A549 (cell line): ENCODE measurements around the gene OSR1. TPM values are rescaled to one million over a fixed set of nuclear protein-coding genes. Genes with fewer than 3 reads are reported as not detected.
A peak's percentile ranks its signal among the peaks of the same experiment; 100 is the strongest.

Experiments
- ATAC-seq, 2 experiments: fragments of 200-7000 bp in 1 of 2; fragments of >200 bp in 1 of 2; cut with Nextera tagmentation in 1 of 2; cut with Tn5 transposase in 1 of 2; 3 replicates each; pipeline versions ENCODE4 v1.8.0 to v1.9.1; 2018 to 2020; ENCODE audit warnings: mild to moderate bottlenecking in 1 of 2, moderate library complexity in 1 of 2
- CTCF ChIA-PET: fragments of 300-600 bp; sonication (Branson Sonifier 250); formaldehyde crosslinking; extraction: SDS; loops from one replicate; lab custom pipeline; 2021; ENCODE audit warnings: antibody characterized with exemption, inconsistent platforms; lab: Yijun Ruan, JAX
- POLR2A ChIA-PET: fragments of 350-600 bp; formaldehyde crosslinking; extraction: SDS; loops from one replicate; lab custom pipeline; 2021; ENCODE audit warnings: antibody characterized with exemption, inconsistent platforms; lab: Yijun Ruan, JAX
- DNase-seq, 2 experiments: peaks; one replicate each; pipeline versions ENCODE4 v3.0.0 to v3.0.0-alpha.2; 2011 to 2016; ENCODE audit warnings: low read depth in 1 of 2, low spot score in 1 of 2
- FAIRE-seq: peaks from 2 replicates; lab custom pipeline; 2011; peaks lifted over from hg19 to GRCh38; lab: Jason Lieb, UNC
- H3K27ac ChIP-seq, 2 experiments: fragments of >200 bp; sonication (Bioruptor Twin); formaldehyde crosslinking; 3 replicates each; pipeline ENCODE4 v1.5.1; 2016 to 2017
- H3K4me1 ChIP-seq: fragments of >200 bp; sonication (Bioruptor Twin); formaldehyde crosslinking; 3 replicates; pipeline ENCODE4 v1.6.1; 2016
- H3K4me2 ChIP-seq: fragments of >200 bp; sonication (Bioruptor Twin); formaldehyde crosslinking; 3 replicates; pipeline ENCODE4 v1.6.1; 2016
- H3K4me3 ChIP-seq: fragments of >200 bp; sonication (Bioruptor Twin); formaldehyde crosslinking; 3 replicates; pipeline ENCODE4 v1.5.1; 2016
- H3K9me3 ChIP-seq: fragments of >200 bp; sonication (Bioruptor Twin); formaldehyde crosslinking; 3 replicates; pipeline ENCODE4 v1.6.1; 2016
- CBX8 ChIP-seq: fragments of 200-600 bp; sonication (generic); IDR thresholded peaks from 2 replicates; pipeline ENCODE4 v1.6.1; 2016
- CHD2 ChIP-seq: fragments of 150-350 bp; IDR thresholded peaks from 2 replicates; pipeline ENCODE4 v1.6.1; 2014; ENCODE audit warnings: low read length; ENCODE audit not compliant: partially characterized antibody
- EHF ChIP-seq: fragments of 250-450 bp; sonication (Bioruptor Pico); IDR thresholded peaks from 2 replicates; pipeline ENCODE4 v1.5.0; 2020; ENCODE audit warnings: mild to moderate bottlenecking
- EHMT2 ChIP-seq: fragments of 200-600 bp; sonication (generic); IDR thresholded peaks from 2 replicates; pipeline ENCODE4 v1.6.1; 2016; ENCODE audit warnings: antibody characterized with exemption, low read depth, mild to moderate bottlenecking, moderate library complexity
- EP300 ChIP-seq, 2 experiments: fragments of >200 bp; sonication (Bioruptor Twin); formaldehyde crosslinking; IDR thresholded peaks; 2 replicates in 1 of 2; 3 replicates in 1 of 2; pipeline ENCODE4 v1.6.1; 2016 to 2017
- ESRRA ChIP-seq: fragments of 150-350 bp; IDR thresholded peaks from 2 replicates; pipeline ENCODE4 v1.6.1; 2014; ENCODE audit warnings: mild to moderate bottlenecking, low read length, borderline replicate concordance
- FOSB ChIP-seq: fragments of 250-450 bp; sonication (Bioruptor Pico); IDR thresholded peaks from 2 replicates; pipeline ENCODE4 v1.5.0; 2020; ENCODE audit warnings: mild to moderate bottlenecking, moderate library complexity
- GATA3 ChIP-seq: IDR thresholded peaks from 2 replicates; pipeline ENCODE4 v1.6.1; 2012; ENCODE audit warnings: borderline replicate concordance
- HDAC2 ChIP-seq: fragments of 200-600 bp; sonication (generic); IDR thresholded peaks from 2 replicates; pipeline ENCODE4 v1.6.1; 2016
- HEYL ChIP-seq: fragments of 250-450 bp; sonication (Bioruptor Pico); IDR thresholded peaks from 2 replicates; pipeline ENCODE4 v1.8.0; 2021; ENCODE audit warnings: mild to moderate bottlenecking, moderate library complexity
- KDM1A ChIP-seq: fragments of 200-600 bp; sonication (generic); IDR thresholded peaks from 2 replicates; pipeline ENCODE4 v1.6.1; 2016; ENCODE audit warnings: low read depth, mild to moderate bottlenecking
- KDM5A ChIP-seq: fragments of 200-600 bp; sonication (generic); IDR thresholded peaks from 2 replicates; pipeline ENCODE4 v1.6.1; 2016; ENCODE audit warnings: antibody characterized with exemption, mild to moderate bottlenecking
- MAFK ChIP-seq: fragments of 450-650 bp; IDR thresholded peaks from 2 replicates; pipeline ENCODE4 v1.6.1; 2014; ENCODE audit not compliant: partially characterized antibody
- MAZ ChIP-seq: fragments of 150-350 bp; IDR thresholded peaks from 2 replicates; pipeline ENCODE4 v1.6.1; 2014; ENCODE audit warnings: antibody characterized with exemption, low read depth, low read length, borderline replicate concordance
- PHF8 ChIP-seq: fragments of 200-600 bp; sonication (generic); IDR thresholded peaks from 2 replicates; pipeline ENCODE4 v1.6.1; 2016; ENCODE audit warnings: low read depth, mild to moderate bottlenecking, antibody characterized with exemption, moderate library complexity, borderline replicate concordance
- POLR2A ChIP-seq: IDR thresholded peaks from 2 replicates; pipeline ENCODE4 v1.6.1; 2012; ENCODE audit warnings: mild to moderate bottlenecking, low read length
- POLR2AphosphoS2 ChIP-seq: conservative IDR thresholded peaks from 2 replicates; pipeline ENCODE4 v1.6.1; 2012; ENCODE audit warnings: low read length, improper control_type of control experiment, inconsistent platforms
- RAD21 ChIP-seq, 2 experiments: fragments of >200 bp in 1 of 2; sonication (Bioruptor Twin) in 1 of 2; formaldehyde crosslinking in 1 of 2; IDR thresholded peaks in 1 of 2; conservative IDR thresholded peaks in 1 of 2; 2 replicates in 1 of 2; 3 replicates in 1 of 2; pipeline ENCODE4 v1.6.1; 2012 to 2018; ENCODE audit warnings: inconsistent platforms in 1 of 2
- RCOR1 ChIP-seq: fragments of 150-350 bp; IDR thresholded peaks from 2 replicates; pipeline ENCODE4 v1.6.1; 2014; ENCODE audit warnings: antibody characterized with exemption, low read length, low read depth
- ZNF302 ChIP-seq: fragments of 250-450 bp; sonication (Bioruptor Pico); IDR thresholded peaks from 2 replicates; pipeline ENCODE4 v1.9.0; 2021; ENCODE audit warnings: inconsistent platforms, mild to moderate bottlenecking, moderate library complexity
- WGBS: methylation state at CpG from one replicate; pipeline ENCODE4 v1.1.6; 2017; ENCODE audit errors: missing lambda C conversion rate; 5-methylcytosine and 5-hydroxymethylcytosine counted together
- polyA plus RNA-seq, 4 experiments: library from polyadenylated mRNA; depleted of rRNA in 3 of 4; stranded (reverse); fragments of >200 nt; fragmentation: RNase III in 1 of 4; extraction: RNeasy Plus Mini Kit Qiagen cat#74134 plus additional on column Dnase treatment in 1 of 4; gene quantifications; 2 replicates in 3 of 4; 3 replicates in 1 of 4; pipeline ENCODE4 v1.2.3, GENCODE V29; 2011 to 2017
- TF ChIP-seq, protein P1 (sequence below): fragments of 250-450 bp; sonication (Bioruptor Pico); IDR thresholded peaks from 2 replicates; pipeline ENCODE4 v1.5.0; 2021; ENCODE audit warnings: mild to moderate bottlenecking, moderate library complexity, borderline replicate concordance
- TF ChIP-seq, protein P2 (sequence below): fragments of 250-450 bp; sonication (Bioruptor Pico); IDR thresholded peaks from 2 replicates; pipeline ENCODE4 v1.5.0; 2020; ENCODE audit warnings: low read depth, mild to moderate bottlenecking, moderate library complexity
- TF ChIP-seq, protein P3 (sequence below): fragments of >200 bp; sonication (Bioruptor Twin); formaldehyde crosslinking; IDR thresholded peaks from 3 replicates; pipeline ENCODE4 v1.6.1; 2016
- TF ChIP-seq, protein P4 (sequence below): fragments of >200 bp; sonication (Bioruptor Twin); formaldehyde crosslinking; IDR thresholded peaks from 3 replicates; pipeline ENCODE4 v1.5.1; 2016
- TF ChIP-seq, protein P5 (sequence below): fragments of 450-650 bp; IDR thresholded peaks from 2 replicates; pipeline ENCODE4 v1.6.1; 2014; ENCODE audit warnings: antibody characterized with exemption
- TF ChIP-seq, protein P6 (sequence below): fragments of >200 bp; sonication (Bioruptor Twin); formaldehyde crosslinking; IDR thresholded peaks from 2 replicates; pipeline ENCODE4 v1.6.1; 2016

The OSR1 gene
- polyA plus RNA-seq, 2 of the 4 experiments (the other 2 are of a cell fraction), result 1.8 to 4.4 TPM

DNA sequence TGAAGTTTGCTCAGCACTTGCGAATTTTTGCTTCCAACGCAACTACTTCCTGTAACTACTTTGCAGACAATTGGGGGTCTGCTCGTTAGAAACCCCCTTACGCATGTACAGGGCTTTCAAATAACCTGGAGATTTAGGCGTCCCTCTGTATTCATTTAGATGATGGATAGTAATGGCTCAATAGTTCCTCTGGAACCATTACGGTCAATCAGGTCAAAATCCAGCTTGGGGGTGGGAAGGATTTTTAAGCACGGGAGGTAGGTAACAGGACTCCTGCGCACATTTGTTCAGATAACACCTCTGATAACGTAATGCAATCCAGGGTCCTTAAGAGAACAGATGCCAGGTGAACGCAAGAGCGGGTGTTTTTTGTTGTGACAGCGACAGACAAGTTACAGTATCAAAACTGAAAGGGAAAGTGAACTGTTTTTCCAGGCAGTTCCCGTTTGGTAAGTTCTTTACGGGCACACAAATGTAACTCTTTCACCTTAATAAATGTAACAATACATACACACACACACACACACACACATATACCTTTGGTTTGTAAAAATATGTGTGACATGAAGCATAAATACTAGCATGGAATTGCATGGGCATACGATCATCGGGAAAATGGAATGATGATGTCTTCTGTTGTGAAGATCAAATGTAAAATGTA lies 3.8 kb upstream of the OSR1 start:
- peak overlapping the region; percentile 95 for H3K4me2 ChIP-seq
- peak; percentile 43 for FAIRE-seq
- POLR2A ChIA-PET, result interaction anchor here (0.7 kb wide), 1 partner anchor 371 kb away, joined by 5 read pairs; no protein-coding TSS in a partner anchor
- H3K27ac ChIP-seq, result peak overlapping the region; percentile 73 to 76
- CTCF ChIA-PET, result interaction anchor here (0.6 to 8.1 kb wide), 9 partner anchors 8 to 841 kb away, joined by 3 to 77 read pairs (median 4); no protein-coding TSS in a partner anchor
- peak in 1 of 2 experiments; percentile 31 for DNase-seq
- no peak for ATAC-seq
- H3K4me3 ChIP-seq, result peak overlapping the region; percentile 67
- 26% methylated on average over 16 of the region's 16 CpGs for WGBS
- TF ChIP-seq MAFK (no peak), EHMT2 (no peak), GATA3 (no peak), HDAC2 (no peak), RCOR1 (no peak), POLR2AphosphoS2 (no peak), MAZ (no peak), RAD21 (conservative IDR thresholded peaks at IDR 0.05 in 1 of 2, IDR thresholded peaks at IDR 0.05 in 1 of 2) (no peak), CHD2 (no peak), ESRRA (no peak), ZNF302 (CRISPR knock-in tag) (no peak)
- TF ChIP-seq, protein P1, sequence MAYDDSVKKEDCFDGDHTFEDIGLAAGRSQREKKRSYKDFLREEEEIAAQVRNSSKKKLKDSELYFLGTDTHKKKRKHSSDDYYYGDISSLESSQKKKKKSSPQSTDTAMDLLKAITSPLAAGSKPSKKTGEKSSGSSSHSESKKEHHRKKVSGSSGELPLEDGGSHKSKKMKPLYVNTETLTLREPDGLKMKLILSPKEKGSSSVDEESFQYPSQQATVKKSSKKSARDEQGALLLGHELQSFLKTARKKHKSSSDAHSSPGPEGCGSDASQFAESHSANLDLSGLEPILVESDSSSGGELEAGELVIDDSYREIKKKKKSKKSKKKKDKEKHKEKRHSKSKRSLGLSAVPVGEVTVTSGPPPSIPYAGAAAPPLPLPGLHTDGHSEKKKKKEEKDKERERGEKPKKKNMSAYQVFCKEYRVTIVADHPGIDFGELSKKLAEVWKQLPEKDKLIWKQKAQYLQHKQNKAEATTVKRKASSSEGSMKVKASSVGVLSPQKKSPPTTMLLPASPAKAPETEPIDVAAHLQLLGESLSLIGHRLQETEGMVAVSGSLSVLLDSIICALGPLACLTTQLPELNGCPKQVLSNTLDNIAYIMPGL (CRISPR knock-in tag), result no peak
- TF ChIP-seq, protein P2, sequence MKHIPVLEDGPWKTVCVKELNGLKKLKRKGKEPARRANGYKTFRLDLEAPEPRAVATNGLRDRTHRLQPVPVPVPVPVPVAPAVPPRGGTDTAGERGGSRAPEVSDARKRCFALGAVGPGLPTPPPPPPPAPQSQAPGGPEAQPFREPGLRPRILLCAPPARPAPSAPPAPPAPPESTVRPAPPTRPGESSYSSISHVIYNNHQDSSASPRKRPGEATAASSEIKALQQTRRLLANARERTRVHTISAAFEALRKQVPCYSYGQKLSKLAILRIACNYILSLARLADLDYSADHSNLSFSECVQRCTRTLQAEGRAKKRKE (CRISPR knock-in tag), result no peak
- TF ChIP-seq, protein P3, sequence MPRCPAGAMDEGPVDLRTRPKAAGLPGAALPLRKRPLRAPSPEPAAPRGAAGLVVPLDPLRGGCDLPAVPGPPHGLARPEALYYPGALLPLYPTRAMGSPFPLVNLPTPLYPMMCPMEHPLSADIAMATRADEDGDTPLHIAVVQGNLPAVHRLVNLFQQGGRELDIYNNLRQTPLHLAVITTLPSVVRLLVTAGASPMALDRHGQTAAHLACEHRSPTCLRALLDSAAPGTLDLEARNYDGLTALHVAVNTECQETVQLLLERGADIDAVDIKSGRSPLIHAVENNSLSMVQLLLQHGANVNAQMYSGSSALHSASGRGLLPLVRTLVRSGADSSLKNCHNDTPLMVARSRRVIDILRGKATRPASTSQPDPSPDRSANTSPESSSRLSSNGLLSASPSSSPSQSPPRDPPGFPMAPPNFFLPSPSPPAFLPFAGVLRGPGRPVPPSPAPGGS, result no peak
- TF ChIP-seq, protein P4, sequence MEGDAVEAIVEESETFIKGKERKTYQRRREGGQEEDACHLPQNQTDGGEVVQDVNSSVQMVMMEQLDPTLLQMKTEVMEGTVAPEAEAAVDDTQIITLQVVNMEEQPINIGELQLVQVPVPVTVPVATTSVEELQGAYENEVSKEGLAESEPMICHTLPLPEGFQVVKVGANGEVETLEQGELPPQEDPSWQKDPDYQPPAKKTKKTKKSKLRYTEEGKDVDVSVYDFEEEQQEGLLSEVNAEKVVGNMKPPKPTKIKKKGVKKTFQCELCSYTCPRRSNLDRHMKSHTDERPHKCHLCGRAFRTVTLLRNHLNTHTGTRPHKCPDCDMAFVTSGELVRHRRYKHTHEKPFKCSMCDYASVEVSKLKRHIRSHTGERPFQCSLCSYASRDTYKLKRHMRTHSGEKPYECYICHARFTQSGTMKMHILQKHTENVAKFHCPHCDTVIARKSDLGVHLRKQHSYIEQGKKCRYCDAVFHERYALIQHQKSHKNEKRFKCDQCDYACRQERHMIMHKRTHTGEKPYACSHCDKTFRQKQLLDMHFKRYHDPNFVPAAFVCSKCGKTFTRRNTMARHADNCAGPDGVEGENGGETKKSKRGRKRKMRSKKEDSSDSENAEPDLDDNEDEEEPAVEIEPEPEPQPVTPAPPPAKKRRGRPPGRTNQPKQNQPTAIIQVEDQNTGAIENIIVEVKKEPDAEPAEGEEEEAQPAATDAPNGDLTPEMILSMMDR, result no peak
- peaks cover 13% of the 10 kb centered on the region for H3K4me1 ChIP-seq
- H3K9me3 ChIP-seq, result no peaks in the 10 kb centered on the region

DNA sequence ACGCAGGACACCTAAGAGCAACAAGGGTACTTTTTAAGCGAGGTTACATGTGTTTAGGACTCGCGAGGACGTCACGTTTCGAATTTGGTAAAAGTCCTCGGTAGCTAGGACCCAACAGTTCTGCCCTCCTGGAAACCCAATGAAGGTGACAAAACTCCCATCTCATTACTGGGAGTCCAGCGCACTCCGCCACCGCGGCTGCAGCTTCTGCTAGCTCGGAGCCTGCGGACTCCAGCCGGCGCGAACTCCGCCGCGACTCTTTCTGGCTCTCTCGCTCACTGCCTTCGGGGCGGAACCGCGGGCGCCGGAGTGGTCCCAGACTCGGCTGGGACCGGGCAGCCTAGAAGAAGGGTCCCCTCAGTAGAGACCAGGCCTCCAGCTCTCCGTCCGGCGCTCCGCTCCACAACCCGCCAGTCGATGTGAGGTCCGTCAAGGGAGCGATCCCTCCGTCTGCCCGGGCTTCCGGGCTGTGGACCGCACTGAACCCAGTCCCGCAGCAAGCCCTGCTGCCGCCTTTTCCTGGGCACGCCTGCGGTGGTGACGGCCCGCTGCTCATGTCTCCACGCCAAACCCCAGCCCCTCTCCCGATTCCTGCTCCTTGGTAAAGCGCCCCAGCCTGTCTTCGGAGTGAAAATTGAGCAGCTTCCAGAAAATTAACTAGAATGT lies 3.0 kb upstream of the OSR1 start:
- DNase-seq, result no peak
- TF ChIP-seq FOSB (CRISPR knock-in tag) (no peak), HEYL (CRISPR knock-in tag) (no peak), EHF (no peak), CBX8 (no peak), KDM5A (no peak), PHF8 (no peak), POLR2A (no peak), KDM1A (no peak), EP300 (IDR thresholded peaks at IDR 0.05) (no peak)
- TF ChIP-seq, protein P5, sequence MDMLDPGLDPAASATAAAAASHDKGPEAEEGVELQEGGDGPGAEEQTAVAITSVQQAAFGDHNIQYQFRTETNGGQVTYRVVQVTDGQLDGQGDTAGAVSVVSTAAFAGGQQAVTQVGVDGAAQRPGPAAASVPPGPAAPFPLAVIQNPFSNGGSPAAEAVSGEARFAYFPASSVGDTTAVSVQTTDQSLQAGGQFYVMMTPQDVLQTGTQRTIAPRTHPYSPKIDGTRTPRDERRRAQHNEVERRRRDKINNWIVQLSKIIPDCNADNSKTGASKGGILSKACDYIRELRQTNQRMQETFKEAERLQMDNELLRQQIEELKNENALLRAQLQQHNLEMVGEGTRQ, result no peak
- TF ChIP-seq, protein P6, sequence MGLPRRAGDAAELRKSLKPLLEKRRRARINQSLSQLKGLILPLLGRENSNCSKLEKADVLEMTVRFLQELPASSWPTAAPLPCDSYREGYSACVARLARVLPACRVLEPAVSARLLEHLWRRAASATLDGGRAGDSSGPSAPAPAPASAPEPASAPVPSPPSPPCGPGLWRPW, result no peak
- TF ChIP-seq, all 56 proteins: peak for 0
- Histone ChIP-seq H3K4me3 (no peak overlapping the region; the same call in 2 of the 3 replicates), H3K9me3 (no peaks in the 10 kb centered on the region), H3K4me1 (peaks cover 13% of the 10 kb centered on the region), H3K4me2 (peak overlapping the region; percentile 95; the same call in 2 of the 3 replicates), H3K27ac (no peak overlapping the region)
- POLR2A ChIA-PET, result interaction anchor here (0.7 kb wide), 1 partner anchor 370 kb away, joined by 5 read pairs; no protein-coding TSS in a partner anchor
- CTCF ChIA-PET, result interaction anchor here (0.6 to 8.1 kb wide), 15 partner anchors 7 to 975 kb away, joined by 3 to 77 read pairs (median 4); no protein-coding TSS in a partner anchor
- no peak for FAIRE-seq
- 95% methylated on average over 51 of the region's 51 CpGs for WGBS
- ATAC-seq, result no peak
